HepG2 (cell line): ENCODE measurements around the gene KCNK18. TPM values are rescaled to one million over a fixed set of nuclear protein-coding genes. Genes with fewer than 3 reads are reported as not detected.

ENCODE experiments used
- ATAC-seq: fragments of 200-7000 bp; cut with Tn5 transposase; 3 replicates; pipeline ENCODE4 v1.9.1; 2020; ENCODE audit warnings: mild to moderate bottlenecking, moderate library complexity
- BruUV-seq: library from RNA; stranded (reverse); fragments of 400-500 nt; replicated peaks from 2 replicates; lab custom pipeline; 2021; lab: Mats Ljungman, UMichigan
- CTCF ChIA-PET: fragments of 300-600 bp; formaldehyde crosslinking; extraction: SDS; loops from one replicate; lab custom pipeline; 2021; ENCODE audit warnings: low total read pairs, inconsistent platforms, low intra/inter-chr PET ratio; lab: Yijun Ruan, JAX
- POLR2A ChIA-PET: fragments of 350-600 bp; sonication (Branson Sonifier 250); formaldehyde crosslinking; loops from one replicate; lab custom pipeline; 2020; ENCODE audit warnings: antibody characterized with exemption, inconsistent platforms; lab: Yijun Ruan, JAX
- DNase-seq: peaks from one replicate; pipeline ENCODE4 v3.0.0-alpha.2; 2015; ENCODE audit warnings: low spot score
- FAIRE-seq: peaks from 3 replicates; lab custom pipeline; 2011; peaks lifted over from hg19 to GRCh38; lab: Jason Lieb, UNC
- H2AFZ ChIP-seq: one replicate; pipeline ENCODE4 v1.6.1; 2011; ENCODE audit warnings: low read length, inconsistent platforms
- H3K27ac ChIP-seq: fragments of 300-600 bp; 3 replicates; pipeline ENCODE4 v1.8.0; 2011; ENCODE audit warnings: mixed run types, mild to moderate bottlenecking, mixed read lengths, low read length, inconsistent platforms; ENCODE audit not compliant: insufficient read depth; ENCODE audit errors: extremely low read length
- H3K27me3 ChIP-seq, 2 experiments: fragments of 200-600 bp in 1 of 2; 2 replicates in 1 of 2; 3 replicates in 1 of 2; pipeline versions ENCODE4 v1.6.0 to v1.8.0; 2011; ENCODE audit warnings: low read length in 2 of 2, mild to moderate bottlenecking in 2 of 2, moderate library complexity in 2 of 2, inconsistent platforms in 1 of 2; ENCODE audit not compliant: insufficient read depth in 2 of 2, control insufficient read depth in 1 of 2
- H3K36me3 ChIP-seq, 2 experiments: fragments of 200-600 bp in 1 of 2; replicated peaks in 1 of 2; 2 replicates in 1 of 2; 3 replicates in 1 of 2; pipeline versions ENCODE4 v1.5.1 to v1.8.0; 2011; ENCODE audit warnings: low read length in 2 of 2, inconsistent platforms in 1 of 2; ENCODE audit not compliant: insufficient read depth in 2 of 2, control insufficient read depth in 1 of 2
- H3K4me1 ChIP-seq: 2 replicates; pipeline ENCODE4 v1.5.1; 2012; ENCODE audit warnings: low read length, inconsistent platforms; ENCODE audit not compliant: insufficient read depth
- H3K4me2 ChIP-seq: 2 replicates; pipeline ENCODE4 v1.6.0; 2011; ENCODE audit warnings: low read depth, low read length, inconsistent platforms
- H3K4me3 ChIP-seq, 3 experiments: fragments of 200-600 bp in 1 of 3; sonication (generic), shearing (Covaris generic) in 1 of 3; replicated peaks in 1 of 3; 2 replicates each; pipeline ENCODE4 v1.5.1; 2011 to 2016; ENCODE audit warnings: low read length in 3 of 3, inconsistent platforms in 2 of 3, low read depth in 2 of 3, mild to moderate bottlenecking in 2 of 3, control low read depth in 1 of 3, mixed read lengths in 1 of 3; ENCODE audit not compliant: insufficient read depth in 1 of 3
- H3K79me2 ChIP-seq: one replicate; pipeline ENCODE4 v1.6.1; 2011; ENCODE audit warnings: low read length, inconsistent platforms; ENCODE audit not compliant: insufficient read depth
- H3K9ac ChIP-seq: 2 replicates; pipeline ENCODE4 v1.6.0; 2011; ENCODE audit warnings: mild to moderate bottlenecking, low read depth, low read length, inconsistent platforms; ENCODE audit not compliant: insufficient read depth
- H3K9me3 ChIP-seq: 2 replicates; pipeline ENCODE4 v1.5.1; 2012; ENCODE audit warnings: mild to moderate bottlenecking, low read length
- H4K20me1 ChIP-seq: 2 replicates; pipeline ENCODE4 v1.6.0; 2011; ENCODE audit warnings: inconsistent platforms, mild to moderate bottlenecking, low read length, moderate library complexity; ENCODE audit not compliant: insufficient read depth
- DR1 ChIP-seq: sonication (generic); formaldehyde crosslinking; IDR thresholded peaks from 2 replicates; pipeline ENCODE4 v1.8.0; 2021; ENCODE audit warnings: mild to moderate bottlenecking, missing genetic modification reagents, inconsistent platforms
- MAFG ChIP-seq: sonication (generic); formaldehyde crosslinking; IDR thresholded peaks from 2 replicates; pipeline ENCODE4 v1.5.1; 2020; ENCODE audit warnings: mild to moderate bottlenecking, missing genetic modification reagents
- MAFK ChIP-seq, 2 experiments: IDR thresholded peaks in 1 of 2; conservative IDR thresholded peaks in 1 of 2; 2 replicates each; pipeline ENCODE4 v1.6.1; 2011; ENCODE audit warnings: improper control_type of control experiment in 2 of 2, low read length in 2 of 2
- NAIF1 ChIP-seq: sonication (generic); formaldehyde crosslinking; IDR thresholded peaks from 2 replicates; pipeline ENCODE4 v1.5.0; 2020; ENCODE audit warnings: mild to moderate bottlenecking, missing genetic modification reagents, borderline replicate concordance
- NCOA2 ChIP-seq: sonication (generic); formaldehyde crosslinking; IDR thresholded peaks from 2 replicates; pipeline ENCODE4 v1.8.0; 2022; ENCODE audit warnings: inconsistent platforms
- RBFOX2 ChIP-seq: fragments of 200-400 bp; formaldehyde crosslinking; IDR thresholded peaks from 2 replicates; pipeline ENCODE4 v1.6.1; 2017; ENCODE audit warnings: low read depth, mild to moderate bottlenecking, low read length
- RCOR2 ChIP-seq: IDR thresholded peaks from 2 replicates; pipeline ENCODE4 v1.6.1; 2016; ENCODE audit warnings: missing biosample characterization, missing genetic modification reagents
- SRY ChIP-seq: sonication (generic); formaldehyde crosslinking; IDR thresholded peaks from 2 replicates; pipeline ENCODE4 v1.8.0; 2022; ENCODE audit warnings: mild to moderate bottlenecking, missing genetic modification reagents
- ZFAT ChIP-seq: sonication (generic); formaldehyde crosslinking; conservative IDR thresholded peaks from 2 replicates; pipeline ENCODE4 v1.8.1; 2023; ENCODE audit warnings: missing genetic modification reagents, inconsistent platforms
- WGBS: methylation state at CpG from one replicate; pipeline ENCODE4 v1.1.6; 2017; ENCODE audit warnings: low lambda C conversion rate; 5-methylcytosine and 5-hydroxymethylcytosine counted together
- in situ Hi-C: cut with HindIII; loops from 2 replicates; pipeline ENCODE4 v1.10.0; 2017; ENCODE audit warnings: low pct_unique_long_range_greater_than_20kb; ENCODE audit not compliant: extremely low pct_ligation_motif_present
- intact Hi-C: fragments of 100-400 bp; cut with micrococcal nuclease; formaldehyde crosslinking; loops from one replicate; pipeline ENCODE4 v1.10.0; 2022; ENCODE audit not compliant: unreplicated experiment
- polyA plus RNA-seq, 8 experiments: library from polyadenylated mRNA; depleted of rRNA in 3 of 8; stranded (reverse) in 7 of 8; unstranded in 1 of 8; fragments of >200 nt; fragmentation: Illumina TruSeq in 4 of 8; extraction: Trizol in 4 of 8; gene quantifications; 2 replicates each; pipeline versions ENCODE4 v1.2.1 to v1.2.3, GENCODE V29; 2011 to 2016; ENCODE audit warnings: low read depth in 4 of 8, missing spikeins in 1 of 8, mixed read lengths in 1 of 8; ENCODE audit not compliant: insufficient read depth in 1 of 8
- total RNA-seq, 5 experiments: library from RNA; depleted of rRNA; stranded (reverse); fragments of >200 nt; fragmentation: Illumina TruSeq; extraction: Trizol; gene quantifications; 2 replicates each; pipeline ENCODE4 v1.2.3, GENCODE V29; 2016; ENCODE audit warnings: low read depth in 1 of 5
- TF ChIP-seq, protein P1 (sequence below): IDR thresholded peaks from 2 replicates; pipeline ENCODE4 v1.6.1; 2012; ENCODE audit warnings: inconsistent platforms
- TF ChIP-seq, protein P2 (sequence below): IDR thresholded peaks from 2 replicates; pipeline ENCODE4 v1.6.1; 2016; ENCODE audit warnings: missing compliant biosample characterization, missing genetic modification reagents, borderline replicate concordance
- TF ChIP-seq, protein P3 (sequence below): sonication (generic); formaldehyde crosslinking; IDR thresholded peaks from 2 replicates; pipeline ENCODE4 v1.4.0; 2020; ENCODE audit warnings: low read depth, mild to moderate bottlenecking, missing genetic modification reagents

The KCNK18 gene
- total and polyA plus RNA-seq, 2 of the 13 experiments (the other 11 are each of a cell fraction or from before 2014, with no cell fraction given) = not detected

DNA sequence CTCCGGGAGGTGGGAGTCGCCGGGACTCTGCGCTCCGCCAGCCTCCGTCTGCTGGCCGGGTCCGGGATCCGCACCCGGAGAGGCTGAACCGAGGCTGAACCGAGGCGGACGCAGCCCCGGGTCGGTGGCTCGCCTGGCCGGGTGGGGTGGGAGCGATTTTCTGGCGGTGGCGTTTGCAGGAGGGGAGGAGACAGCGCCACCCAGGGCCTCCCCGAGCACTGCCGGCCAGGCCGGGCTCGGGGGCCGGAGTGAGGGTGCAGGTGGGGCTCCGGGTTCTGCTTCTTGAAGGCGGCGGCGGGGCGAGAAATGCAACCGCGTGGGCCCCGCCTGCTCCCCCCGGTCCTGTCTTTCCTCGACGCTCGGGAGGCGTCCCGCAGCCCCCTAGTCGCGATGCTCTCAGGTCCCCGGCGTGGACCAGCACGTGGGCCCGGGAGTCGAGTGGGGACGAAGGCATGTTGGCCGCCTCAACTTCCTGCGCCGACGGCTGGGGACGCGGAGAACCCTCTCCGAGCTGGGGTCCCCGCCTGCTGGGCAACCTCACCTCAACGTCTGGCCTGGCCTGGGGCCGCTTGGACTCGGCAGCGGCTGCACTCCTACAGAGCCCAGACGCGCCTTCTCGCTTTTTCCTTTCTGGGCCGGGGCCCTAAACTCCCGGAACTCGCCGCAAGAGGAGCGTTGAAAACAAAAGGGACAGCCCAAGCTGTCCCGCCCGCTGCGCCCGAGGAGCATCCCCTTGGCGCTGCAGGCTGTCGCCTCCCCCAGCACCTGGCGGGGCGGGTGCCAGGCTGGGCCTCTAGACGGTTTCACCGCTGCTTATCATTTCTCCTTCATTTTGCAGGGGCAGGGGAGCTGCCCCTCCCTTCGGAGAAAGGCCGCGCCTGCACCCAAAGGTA, 34.0 kb upstream of the KCNK18 start (continued):
- no peak for TF ChIP-seq ZFAT (CRISPR knock-in tag)

DNA sequence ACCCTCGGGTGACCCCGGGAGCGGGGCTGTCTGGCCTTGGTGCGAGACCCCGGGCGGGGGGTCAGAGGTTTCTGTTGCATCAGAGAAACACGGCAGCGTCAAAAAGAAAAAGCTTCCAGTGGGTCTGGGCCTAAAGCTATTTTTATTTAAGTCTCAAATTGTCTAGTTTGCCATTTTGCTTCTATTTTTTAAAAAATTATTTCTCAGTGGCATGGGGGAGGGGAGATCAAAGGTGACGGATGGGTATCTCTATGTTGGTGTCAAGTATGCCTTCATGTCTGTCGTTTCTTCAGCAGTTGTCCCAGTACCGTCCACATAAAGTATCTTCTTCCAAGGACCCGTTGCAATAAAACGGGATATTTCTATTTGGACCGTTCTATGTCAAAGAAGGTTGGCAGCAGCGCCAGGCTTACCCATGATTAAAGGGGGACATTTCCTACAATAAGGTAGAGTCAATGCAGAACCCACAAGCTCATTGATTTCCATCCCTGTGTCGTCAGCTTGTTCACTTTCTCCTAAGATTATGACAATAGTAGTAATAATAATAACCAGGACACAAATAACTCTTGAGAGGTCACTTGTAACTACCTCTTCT, 33.2 kb upstream of the KCNK18 start:
- ATAC-seq = no peak
- no peak overlapping the region for H2AFZ ChIP-seq
- H3K79me2 ChIP-seq = no peaks in the 10 kb centered on the region
- BruUV-seq = no TSS peak
- POLR2A ChIA-PET = no interaction called here
- 31% methylated on average over 12 of the region's 16 CpGs for WGBS
- DNase-seq = no peak
- CTCF ChIA-PET = no interaction called here
- H3K36me3 ChIP-seq = no peaks in the 10 kb centered on the region
- no peak overlapping the region for H3K27ac ChIP-seq
- no peak overlapping the region for H3K9ac ChIP-seq
- H3K4me2 ChIP-seq = no peak overlapping the region
- no peaks in the 10 kb centered on the region for H3K9me3 ChIP-seq
- in situ Hi-C loops (loop anchor here (10.0 kb wide), 1 partner anchor 159 kb away; the partner anchor contains the start of gene SHTN1), intact Hi-C loops (loop anchor here (2.0 kb wide), 1 partner anchor 51 kb away; no protein-coding TSS in a partner anchor)
- peaks cover 6 to 86% of the 10 kb centered on the region in 2 experiments for H3K27me3 ChIP-seq
- no peaks in the 10 kb centered on the region for H4K20me1 ChIP-seq
- H3K4me1 ChIP-seq = peaks cover 17% of the 10 kb centered on the region
- no peak for TF ChIP-seq MAFK (conservative IDR thresholded peaks at IDR 0.05 in 1 of 2, IDR thresholded peaks at IDR 0.05 in 1 of 2; ENCODE audit: low read length in 2 of 2)
- TF ChIP-seq NCOA2 (CRISPR knock-in tag) = no peak
- TF ChIP-seq DR1 (CRISPR knock-in tag) = no peak
- TF ChIP-seq, protein P1, sequence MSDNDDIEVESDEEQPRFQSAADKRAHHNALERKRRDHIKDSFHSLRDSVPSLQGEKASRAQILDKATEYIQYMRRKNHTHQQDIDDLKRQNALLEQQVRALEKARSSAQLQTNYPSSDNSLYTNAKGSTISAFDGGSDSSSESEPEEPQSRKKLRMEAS = no peak
- TF ChIP-seq, protein P2, sequence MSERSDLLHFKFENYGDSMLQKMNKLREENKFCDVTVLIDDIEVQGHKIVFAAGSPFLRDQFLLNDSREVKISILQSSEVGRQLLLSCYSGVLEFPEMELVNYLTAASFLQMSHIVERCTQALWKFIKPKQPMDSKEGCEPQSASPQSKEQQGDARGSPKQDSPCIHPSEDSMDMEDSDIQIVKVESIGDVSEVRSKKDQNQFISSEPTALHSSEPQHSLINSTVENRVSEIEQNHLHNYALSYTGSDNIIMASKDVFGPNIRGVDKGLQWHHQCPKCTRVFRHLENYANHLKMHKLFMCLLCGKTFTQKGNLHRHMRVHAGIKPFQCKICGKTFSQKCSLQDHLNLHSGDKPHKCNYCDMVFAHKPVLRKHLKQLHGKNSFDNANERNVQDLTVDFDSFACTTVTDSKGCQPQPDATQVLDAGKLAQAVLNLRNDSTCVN = no peak
- TF ChIP-seq MAFG (CRISPR knock-in tag) = no peak
- TF ChIP-seq NAIF1 = no peak
- no peak for TF ChIP-seq RBFOX2
- no peak for TF ChIP-seq RCOR2 (CRISPR knock-in tag)
- TF ChIP-seq, protein P3, sequence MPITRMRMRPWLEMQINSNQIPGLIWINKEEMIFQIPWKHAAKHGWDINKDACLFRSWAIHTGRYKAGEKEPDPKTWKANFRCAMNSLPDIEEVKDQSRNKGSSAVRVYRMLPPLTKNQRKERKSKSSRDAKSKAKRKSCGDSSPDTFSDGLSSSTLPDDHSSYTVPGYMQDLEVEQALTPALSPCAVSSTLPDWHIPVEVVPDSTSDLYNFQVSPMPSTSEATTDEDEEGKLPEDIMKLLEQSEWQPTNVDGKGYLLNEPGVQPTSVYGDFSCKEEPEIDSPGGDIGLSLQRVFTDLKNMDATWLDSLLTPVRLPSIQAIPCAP (CRISPR knock-in tag) = no peak
- TF ChIP-seq SRY (CRISPR knock-in tag) = no peak
- no peak overlapping the region for H3K4me3 ChIP-seq
- no peak for FAIRE-seq
